Lower leg skin (tissue), 4 donors: ENCODE measurements around the gene GIMAP8. TPM values are rescaled to one million over a fixed set of nuclear protein-coding genes. Genes with fewer than 3 reads are reported as not detected.

Source experiments
- DNase-seq, 2 donors: peaks; one replicate each; pipeline ENCODE4 v3.0.0-alpha.2; 2019; ENCODE audit warnings: low spot score in 2 of 2
- H3K4me3 ChIP-seq: fragments of 200-600 bp; sonication (generic); 2 replicates; pipeline ENCODE4 v1.5.1; 2017; ENCODE audit warnings: mild to moderate bottlenecking, low read depth; ENCODE audit not compliant: poor library complexity, severe bottlenecking
- POLR2A ChIP-seq, 2 donors: fragments of 450-650 bp; IDR thresholded peaks; one replicate each; pipeline ENCODE4 v1.6.1; 2016 to 2017; ENCODE audit warnings: antibody characterized with exemption in 2 of 2, mild to moderate bottlenecking in 1 of 2, moderate library complexity in 1 of 2
- WGBS, 2 donors: methylation state at CpG; one replicate each; pipeline ENCODE4 v1.1.5; 2018; 5-methylcytosine and 5-hydroxymethylcytosine counted together
- intact Hi-C: fragments of 100-400 bp; cut with DNase I; formaldehyde crosslinking; loops from one replicate; pipeline ENCODE4 v1.15.0; 2023; ENCODE audit warnings: low total_unique reads
- total RNA-seq, 4 donors: library from RNA; depleted of rRNA; stranded (reverse); fragments of >200 nt; gene quantifications; one replicate each; pipeline ENCODE4 v1.1.0, GENCODE V29; 2016
- TF ChIP-seq, protein P1 (sequence below), 3 donors: fragments of 450-650 bp; IDR thresholded peaks; one replicate each; pipeline ENCODE4 v1.5.1; 2016; ENCODE audit warnings: antibody characterized with exemption in 3 of 3, mild to moderate bottlenecking in 3 of 3, moderate library complexity in 2 of 3

Gene GIMAP8
- total RNA-seq, 4 donors from 2014 or later = 2.3 to 10.7 (median 3.4) TPM

DNA sequence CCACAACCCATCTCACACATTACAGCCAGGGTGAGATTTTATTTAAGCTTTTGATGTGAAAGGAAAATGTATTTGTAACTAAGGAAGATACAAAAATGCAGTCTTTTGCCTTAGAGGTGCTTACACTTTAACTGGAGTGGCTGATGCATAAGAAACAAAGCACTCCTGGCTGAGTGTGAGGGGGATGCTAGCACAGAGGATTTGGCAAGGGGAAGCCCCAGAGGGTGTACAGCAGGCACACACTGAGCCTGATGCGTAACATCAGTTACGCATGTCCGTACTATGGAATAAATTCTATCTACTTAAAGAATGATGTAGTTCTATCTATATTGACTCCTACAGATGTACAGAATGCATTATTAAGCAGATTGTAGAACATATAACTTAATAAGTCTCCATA is 17.8 kb downstream of the GIMAP8 start:
- intact Hi-C loops = no loop called here
- 70 to 75% methylated on average over 3 of the region's 3 CpGs for WGBS, 2 donors
- no peak for DNase-seq
- no peak for TF ChIP-seq POLR2A (IDR thresholded peaks at IDR 0.05)
- TF ChIP-seq, protein P1, sequence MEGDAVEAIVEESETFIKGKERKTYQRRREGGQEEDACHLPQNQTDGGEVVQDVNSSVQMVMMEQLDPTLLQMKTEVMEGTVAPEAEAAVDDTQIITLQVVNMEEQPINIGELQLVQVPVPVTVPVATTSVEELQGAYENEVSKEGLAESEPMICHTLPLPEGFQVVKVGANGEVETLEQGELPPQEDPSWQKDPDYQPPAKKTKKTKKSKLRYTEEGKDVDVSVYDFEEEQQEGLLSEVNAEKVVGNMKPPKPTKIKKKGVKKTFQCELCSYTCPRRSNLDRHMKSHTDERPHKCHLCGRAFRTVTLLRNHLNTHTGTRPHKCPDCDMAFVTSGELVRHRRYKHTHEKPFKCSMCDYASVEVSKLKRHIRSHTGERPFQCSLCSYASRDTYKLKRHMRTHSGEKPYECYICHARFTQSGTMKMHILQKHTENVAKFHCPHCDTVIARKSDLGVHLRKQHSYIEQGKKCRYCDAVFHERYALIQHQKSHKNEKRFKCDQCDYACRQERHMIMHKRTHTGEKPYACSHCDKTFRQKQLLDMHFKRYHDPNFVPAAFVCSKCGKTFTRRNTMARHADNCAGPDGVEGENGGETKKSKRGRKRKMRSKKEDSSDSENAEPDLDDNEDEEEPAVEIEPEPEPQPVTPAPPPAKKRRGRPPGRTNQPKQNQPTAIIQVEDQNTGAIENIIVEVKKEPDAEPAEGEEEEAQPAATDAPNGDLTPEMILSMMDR (IDR thresholded peaks at IDR 0.05) = no peak
- H3K4me3 ChIP-seq = no peak overlapping the region

DNA sequence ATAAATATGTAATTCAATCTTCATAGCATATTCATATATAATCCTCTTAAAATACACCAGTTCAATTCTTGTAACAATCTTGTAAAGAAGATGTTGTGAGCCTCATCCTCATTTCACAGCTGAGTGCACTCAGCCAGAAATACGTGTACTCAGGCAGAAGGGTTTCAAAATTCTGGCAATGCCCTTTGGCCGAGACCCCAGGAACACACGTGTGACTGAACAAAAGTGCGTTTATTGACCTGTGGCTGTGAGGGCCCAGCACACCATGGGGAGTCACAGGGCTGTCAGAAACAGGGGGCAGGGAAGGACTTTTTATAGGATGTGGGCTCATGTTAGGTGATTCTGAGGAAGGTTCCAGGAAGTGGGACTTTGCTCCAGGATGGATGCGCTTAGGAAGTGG is 21.5 kb downstream of the GIMAP8 start:
- TF ChIP-seq, protein P1 (IDR thresholded peaks at IDR 0.05) = no peak
- no peak for TF ChIP-seq POLR2A (IDR thresholded peaks at IDR 0.05)
- no peak for DNase-seq
- intact Hi-C loops = no loop called here
- WGBS, 2 donors = 76 to 82% methylated on average over 5 of the region's 5 CpGs
- H3K4me3 ChIP-seq = no peak overlapping the region

DNA sequence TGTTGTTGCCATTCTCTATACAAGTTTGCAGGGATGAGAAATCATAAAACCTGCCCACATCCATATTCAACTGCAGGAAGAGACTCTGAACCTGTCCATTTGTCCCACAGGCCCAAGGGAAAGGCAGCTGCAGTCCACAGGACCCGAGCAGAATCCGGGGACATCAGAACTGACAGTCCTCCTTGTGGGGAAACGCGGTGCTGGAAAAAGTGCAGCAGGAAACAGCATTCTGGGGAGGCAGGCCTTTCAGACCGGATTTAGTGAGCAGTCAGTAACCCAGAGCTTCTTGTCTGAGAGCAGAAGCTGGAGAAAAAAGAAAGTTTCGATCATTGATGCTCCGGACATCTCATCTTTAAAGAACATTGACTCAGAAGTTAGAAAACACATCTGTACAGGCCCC is 23.5 kb downstream of the GIMAP8 start:
- WGBS, 2 donors = 72 to 88% methylated on average over 7 of the region's 7 CpGs
- H3K4me3 ChIP-seq = no peak overlapping the region
- intact Hi-C loops = no loop called here
- TF ChIP-seq POLR2A (IDR thresholded peaks at IDR 0.05) = no peak
- TF ChIP-seq, protein P1 (IDR thresholded peaks at IDR 0.05) = no peak
- no peak for DNase-seq

DNA sequence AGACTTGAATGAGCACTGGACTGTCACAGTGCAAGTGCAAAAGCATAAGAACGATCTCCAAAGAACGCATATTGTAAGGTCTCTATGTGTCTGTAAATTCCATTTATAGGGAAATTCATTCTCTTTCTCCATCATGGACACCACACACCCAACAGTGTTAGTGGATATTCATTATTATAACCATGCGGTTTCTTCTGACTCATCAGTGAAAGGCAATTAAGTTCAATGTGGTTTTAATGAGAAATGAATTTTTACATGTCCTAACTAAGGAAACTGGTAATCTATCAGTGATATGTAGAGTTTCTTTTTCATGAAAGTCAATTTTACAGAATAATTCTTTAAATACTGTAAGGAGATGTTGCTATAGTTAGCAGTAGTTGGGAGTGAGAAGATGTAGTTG is 25.9 kb downstream of the GIMAP8 start:
- H3K4me3 ChIP-seq = no peak overlapping the region
- 81 to 83% methylated on average over 3 of the region's 3 CpGs for WGBS, 2 donors
- DNase-seq = no peak
- TF ChIP-seq, protein P1 (IDR thresholded peaks at IDR 0.05) = no peak
- no peak for TF ChIP-seq POLR2A (IDR thresholded peaks at IDR 0.05)
- intact Hi-C loops = no loop called here

DNA sequence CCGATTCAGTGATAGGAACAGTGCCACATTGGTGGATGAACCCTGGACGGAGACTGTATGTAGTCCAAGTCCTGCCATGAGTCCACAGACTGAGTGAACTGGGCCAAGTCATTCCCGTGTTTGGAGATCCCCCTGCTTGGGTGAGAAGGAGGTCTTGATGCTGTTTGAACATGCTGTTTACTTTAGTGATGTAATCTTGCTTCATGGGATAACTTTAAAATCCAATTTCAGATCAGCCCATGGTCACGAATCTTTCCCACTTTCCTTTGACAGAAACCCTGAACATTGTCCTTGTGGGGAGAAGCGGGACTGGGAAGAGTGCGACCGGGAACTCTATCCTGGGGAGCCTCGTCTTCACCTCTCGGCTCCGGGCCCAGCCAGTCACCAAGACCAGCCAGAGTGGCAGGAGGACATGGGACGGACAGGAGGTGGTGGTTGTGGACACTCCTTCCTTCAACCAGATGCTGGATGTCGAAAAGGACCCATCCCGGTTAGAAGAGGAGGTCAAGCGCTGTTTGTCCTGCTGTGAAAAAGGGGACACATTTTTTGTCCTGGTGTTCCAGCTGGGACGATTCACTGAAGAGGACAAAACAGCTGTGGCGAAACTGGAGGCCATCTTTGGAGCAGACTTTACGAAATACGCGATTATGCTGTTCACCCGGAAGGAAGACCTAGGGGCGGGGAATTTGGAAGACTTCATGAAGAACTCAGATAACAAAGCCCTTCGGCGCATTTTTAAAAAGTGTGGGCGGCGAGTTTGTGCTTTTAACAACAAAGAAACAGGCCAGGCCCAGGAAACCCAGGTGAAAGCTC is 26.6 kb downstream of the GIMAP8 start:
- intact Hi-C loops = no loop called here
- WGBS, 2 donors = 85 to 90% methylated on average over 25 of the region's 25 CpGs

More for the DNA sequence above, 26.6 kb downstream of the GIMAP8 start:
- TF ChIP-seq, protein P1 (IDR thresholded peaks at IDR 0.05) = no peak
- no peak for TF ChIP-seq POLR2A (IDR thresholded peaks at IDR 0.05)
- H3K4me3 ChIP-seq = no peak overlapping the region
- no peak for DNase-seq
